ENCODE data around the gene LIF.

LIF gene

GRCh38 chr22:30247974-30248373 is 1.4 kb upstream of the LIF start:
- no peaks in the 10 kb centered on the region for H3K27me3 ChIP-seq (ENCODE audit: control insufficient read depth in 1 of 2, insufficient read depth in 1 of 2, low read length in 2 of 2)
- H2AFZ ChIP-seq (ENCODE audit: low read depth, low read length): no peak overlapping the region
- H3K4ac ChIP-seq (ENCODE audit: low read depth in 1 of 2, low read length in 2 of 2): no peak overlapping the region
- peak overlapping the region; percentile 20 for H3K4me2 ChIP-seq (ENCODE audit: low read length, poor library complexity, severe bottlenecking)
- H3K4me3 ChIP-seq (ENCODE audit: insufficient read depth in 1 of 2, low read depth in 1 of 2, low read length in 2 of 2): peak overlapping the region in 1 of 2 experiments; percentile 63
- no peaks in the 10 kb centered on the region for H3K9me3 ChIP-seq (ENCODE audit: control insufficient read depth, low read length)
- 95% methylated on average over 12 of the region's 12 CpGs for WGBS
- H3K36me3 ChIP-seq (ENCODE audit: control insufficient read depth in 1 of 2, insufficient read depth in 2 of 2, low read depth in 1 of 2, low read length in 2 of 2): peaks cover 12 to 22% of the 10 kb centered on the region in 2 experiments
- no peaks in the 10 kb centered on the region for H3K79me1 ChIP-seq (replicated peaks; ENCODE audit: low read length, poor library complexity, severe bottlenecking)
- H2AK5ac ChIP-seq (ENCODE audit: low read length, severe bottlenecking): peak overlapping the region; percentile 90
- peak overlapping the region; percentile 60 for H3K9ac ChIP-seq (ENCODE audit: low read length)
- H3K27ac ChIP-seq (ENCODE audit: low read length, poor library complexity, severe bottlenecking): peak overlapping the region; percentile 98
- H2BK15ac ChIP-seq (ENCODE audit: low read depth, poor library complexity, severe bottlenecking): no peak overlapping the region
- no peak overlapping the region for H4K8ac ChIP-seq (ENCODE audit: low read length)
- DNase-seq: no peak
- H2BK5ac ChIP-seq (ENCODE audit: low read depth, low read length, poor library complexity, severe bottlenecking): peak overlapping the region; percentile 92
- H3K18ac ChIP-seq (ENCODE audit: low read depth in 1 of 2, low read length in 2 of 2): no peak overlapping the region
- H2BK120ac ChIP-seq (ENCODE audit: low read depth, low read length): no peak overlapping the region
- H3K14ac ChIP-seq (ENCODE audit: low read length in 2 of 2): peak overlapping the region in 1 of 2 experiments; percentile 75
- no peak overlapping the region for H3K23ac ChIP-seq (ENCODE audit: low read length in 2 of 2)
- peak overlapping the region in 1 of 2 experiments; percentile 76 for H2BK12ac ChIP-seq (ENCODE audit: low read length in 2 of 2)
- H3K4me1 ChIP-seq (ENCODE audit: control insufficient read depth, insufficient read depth, low read depth, low read length): peaks cover 78% of the 10 kb centered on the region
- H4K91ac ChIP-seq (ENCODE audit: low read length): no peak overlapping the region

- peak overlapping the region in 1 of 2 experiments; percentile 86 for H3K4me3 ChIP-seq (ENCODE audit: insufficient read depth in 1 of 2, low read depth in 1 of 2, low read length in 2 of 2)
- H3K27ac ChIP-seq (ENCODE audit: low read length, poor library complexity, severe bottlenecking): peak overlapping the region; percentile 98
- no peak overlapping the region for H4K8ac ChIP-seq (ENCODE audit: low read length)
- no peak overlapping the region for H2BK12ac ChIP-seq (ENCODE audit: low read length in 2 of 2)
- H4K91ac ChIP-seq (ENCODE audit: low read length): no peak overlapping the region
- H3K9me3 ChIP-seq (ENCODE audit: control insufficient read depth, low read length): no peaks in the 10 kb centered on the region
- no peak overlapping the region for H3K14ac ChIP-seq (ENCODE audit: low read length in 2 of 2)
- peaks cover 16 to 26% of the 10 kb centered on the region in 2 experiments for H3K36me3 ChIP-seq (ENCODE audit: control insufficient read depth in 1 of 2, insufficient read depth in 2 of 2, low read depth in 1 of 2, low read length in 2 of 2)
- no peaks in the 10 kb centered on the region for H3K79me1 ChIP-seq (replicated peaks; ENCODE audit: low read length, poor library complexity, severe bottlenecking)
- peak overlapping the region; percentile 92 for H3K9ac ChIP-seq (ENCODE audit: low read length)
- no peak overlapping the region for H3K4ac ChIP-seq (ENCODE audit: low read depth in 1 of 2, low read length in 2 of 2)
- H3K4me2 ChIP-seq (ENCODE audit: low read length, poor library complexity, severe bottlenecking): peak overlapping the region; percentile 69
- peak overlapping the region; percentile 92 for H2BK5ac ChIP-seq (ENCODE audit: low read depth, low read length, poor library complexity, severe bottlenecking)
- no peak overlapping the region for H3K23ac ChIP-seq (ENCODE audit: low read length in 2 of 2)
- H2BK120ac ChIP-seq (ENCODE audit: low read depth, low read length): no peak overlapping the region
- no peak overlapping the region for H3K18ac ChIP-seq (ENCODE audit: low read depth in 1 of 2, low read length in 2 of 2)
- H3K27me3 ChIP-seq (ENCODE audit: control insufficient read depth in 1 of 2, insufficient read depth in 1 of 2, low read length in 2 of 2): no peaks in the 10 kb centered on the region
- H2BK15ac ChIP-seq (ENCODE audit: low read depth, poor library complexity, severe bottlenecking): no peak overlapping the region
- no peak for DNase-seq
- 86% methylated on average over 9 of the region's 11 CpGs for WGBS
- H3K4me1 ChIP-seq (ENCODE audit: control insufficient read depth, insufficient read depth, low read depth, low read length): peaks cover 77% of the 10 kb centered on the region
- no peak overlapping the region for H2AFZ ChIP-seq (ENCODE audit: low read depth, low read length)
- peak overlapping the region; percentile 27 for H2AK5ac ChIP-seq (ENCODE audit: low read length, severe bottlenecking)
Measured at GRCh38 chr22:30247561-30247960, 1.0 kb upstream of the LIF start.

DNA sequence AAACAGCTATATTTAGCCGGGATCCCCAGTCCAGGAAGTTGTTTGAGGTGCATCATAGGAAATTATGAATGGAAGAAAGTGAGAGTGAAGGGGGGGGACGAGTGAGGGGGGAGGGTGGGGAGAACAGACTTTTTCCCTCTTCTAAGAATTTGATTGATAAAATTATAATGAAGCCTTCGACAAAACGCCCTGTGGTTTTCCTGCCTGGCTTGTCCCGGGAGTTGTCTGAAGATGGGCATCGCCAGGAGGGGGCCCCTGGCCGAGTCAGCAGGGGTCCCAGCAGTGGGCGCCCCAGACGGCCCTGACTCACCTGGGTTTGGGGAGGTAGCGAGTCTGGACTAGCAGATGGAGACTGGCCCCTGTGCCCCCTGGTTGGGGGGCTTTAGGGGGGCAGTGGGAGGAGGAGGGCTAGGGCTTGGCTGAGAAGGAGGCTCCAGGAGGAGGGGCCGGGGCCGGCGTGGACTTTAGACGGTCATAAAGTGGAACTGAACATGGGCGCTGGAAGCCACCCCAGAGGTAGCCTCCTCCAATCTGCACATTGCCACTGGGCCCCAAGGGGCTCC is 336 bp upstream of the LIF start:
- H3K4me2 ChIP-seq (ENCODE audit: low read length, poor library complexity, severe bottlenecking): peak overlapping the region; percentile 69
- peak overlapping the region; percentile 95 for H2BK5ac ChIP-seq (ENCODE audit: low read depth, low read length, poor library complexity, severe bottlenecking)
- no peak overlapping the region for H3K14ac ChIP-seq (ENCODE audit: low read length in 2 of 2)
- peak overlapping the region in 1 of 2 experiments; percentile 84 for H2BK12ac ChIP-seq (ENCODE audit: low read length in 2 of 2)
- peak overlapping the region; percentile 50 for H2BK15ac ChIP-seq (ENCODE audit: low read depth, poor library complexity, severe bottlenecking)
- H3K23ac ChIP-seq (ENCODE audit: low read length in 2 of 2): no peak overlapping the region
- peak overlapping the region; percentile 64 to 86 for H3K4me3 ChIP-seq (ENCODE audit: insufficient read depth in 1 of 2, low read depth in 1 of 2, low read length in 2 of 2)
- no peaks in the 10 kb centered on the region for H3K79me1 ChIP-seq (replicated peaks; ENCODE audit: low read length, poor library complexity, severe bottlenecking)
- peak overlapping the region; percentile 41 for H4K8ac ChIP-seq (ENCODE audit: low read length)
- no peak overlapping the region for H2AFZ ChIP-seq (ENCODE audit: low read depth, low read length)
- no peaks in the 10 kb centered on the region for H3K9me3 ChIP-seq (ENCODE audit: control insufficient read depth, low read length)
- no peak overlapping the region for H2BK120ac ChIP-seq (ENCODE audit: low read depth, low read length)
- H3K18ac ChIP-seq (ENCODE audit: low read depth in 1 of 2, low read length in 2 of 2): peak overlapping the region in 1 of 2 experiments; percentile 58
- H3K4ac ChIP-seq (ENCODE audit: low read depth in 1 of 2, low read length in 2 of 2): peak overlapping the region; percentile 16 to 74
- WGBS: 45% methylated on average over 15 of the region's 15 CpGs
- peaks cover 18 to 32% of the 10 kb centered on the region in 2 experiments for H3K36me3 ChIP-seq (ENCODE audit: control insufficient read depth in 1 of 2, insufficient read depth in 2 of 2, low read depth in 1 of 2, low read length in 2 of 2)
- H3K27ac ChIP-seq (ENCODE audit: low read length, poor library complexity, severe bottlenecking): peak overlapping the region; percentile 98
- H4K91ac ChIP-seq (ENCODE audit: low read length): peak overlapping the region; percentile 30
- H2AK5ac ChIP-seq (ENCODE audit: low read length, severe bottlenecking): peak overlapping the region; percentile 27
- H3K27me3 ChIP-seq (ENCODE audit: control insufficient read depth in 1 of 2, insufficient read depth in 1 of 2, low read length in 2 of 2): no peaks in the 10 kb centered on the region
- H3K4me1 ChIP-seq (ENCODE audit: control insufficient read depth, insufficient read depth, low read depth, low read length): peaks cover 77% of the 10 kb centered on the region
- no peak for DNase-seq
- H3K9ac ChIP-seq (ENCODE audit: low read length): peak overlapping the region; percentile 92

DNA sequence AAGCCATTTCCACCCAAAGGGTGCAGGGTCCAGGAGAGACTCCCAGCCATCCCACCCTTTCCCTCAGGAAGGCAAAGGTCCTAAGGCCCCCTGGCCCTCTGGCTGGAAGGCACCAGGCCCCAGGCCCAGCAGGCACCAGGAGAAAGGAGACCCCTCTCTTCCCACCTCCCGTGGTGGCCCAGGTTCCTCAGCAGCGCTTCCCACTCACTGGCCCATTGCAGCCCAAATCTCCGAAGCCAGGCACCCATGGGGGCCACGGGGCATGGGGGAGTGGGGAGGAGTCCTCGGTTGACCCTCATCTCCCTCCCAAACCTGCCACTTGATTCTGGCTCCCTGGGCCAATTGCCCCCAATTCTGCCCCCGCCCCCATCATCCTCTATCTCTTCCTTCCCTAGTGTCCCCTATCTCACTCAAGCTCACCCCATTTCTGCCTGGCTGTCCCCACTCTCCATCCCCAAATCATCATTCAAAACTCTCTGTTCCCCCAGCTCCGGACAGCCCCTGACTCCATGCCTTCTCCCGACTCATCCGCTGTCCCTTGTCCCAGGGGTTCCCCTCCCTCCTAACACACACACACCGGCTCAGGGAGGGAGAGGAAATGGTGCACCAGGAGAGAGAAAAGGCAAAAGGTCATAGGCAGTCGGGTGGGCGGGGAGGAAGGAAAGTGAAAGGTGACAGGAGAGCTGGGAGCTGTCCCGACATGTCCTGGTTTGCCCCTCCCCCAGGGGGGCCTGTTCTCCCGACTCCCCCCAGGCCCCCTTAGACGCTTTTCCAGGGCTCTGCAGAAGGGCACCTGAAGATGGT is 1.2 kb downstream of the LIF start:
- Histone ChIP-seq H3K4me1 (ENCODE audit: control insufficient read depth, insufficient read depth, low read depth, low read length) (peaks cover 78% of the 10 kb centered on the region), H4K91ac (ENCODE audit: low read length) (peak overlapping the region; percentile 62), H3K9ac (ENCODE audit: low read length) (peak overlapping the region; percentile 92), H3K4me2 (ENCODE audit: low read length, poor library complexity, severe bottlenecking) (peak overlapping the region; percentile 64), H2BK120ac (ENCODE audit: low read depth, low read length) (peak overlapping the region; percentile 75), H3K9me3 (ENCODE audit: control insufficient read depth, low read length) (no peaks in the 10 kb centered on the region), H3K18ac (ENCODE audit: low read depth in 1 of 2, low read length in 2 of 2) (peak overlapping the region; percentile 44 to 63), H3K36me3 (ENCODE audit: control insufficient read depth in 1 of 2, insufficient read depth in 2 of 2, low read depth in 1 of 2, low read length in 2 of 2) (peaks cover 26 to 47% of the 10 kb centered on the region in 2 experiments), H2BK15ac (ENCODE audit: low read depth, poor library complexity, severe bottlenecking) (peak overlapping the region; percentile 75), H4K8ac (ENCODE audit: low read length) (peak overlapping the region; percentile 52), H2AK5ac (ENCODE audit: low read length, severe bottlenecking) (peak overlapping the region; percentile 97), H3K79me1 (replicated peaks; ENCODE audit: low read length, poor library complexity, severe bottlenecking) (no peaks in the 10 kb centered on the region), H2BK5ac (ENCODE audit: low read depth, low read length, poor library complexity, severe bottlenecking) (peak overlapping the region; percentile 95), H3K14ac (ENCODE audit: low read length in 2 of 2) (peak overlapping the region in 1 of 2 experiments; percentile 53), H2AFZ (ENCODE audit: low read depth, low read length) (no peak overlapping the region), H3K23ac (ENCODE audit: low read length in 2 of 2) (no peak overlapping the region), H2BK12ac (ENCODE audit: low read length in 2 of 2) (peak overlapping the region; percentile 31 to 42), H3K27me3 (ENCODE audit: control insufficient read depth in 1 of 2, insufficient read depth in 1 of 2, low read length in 2 of 2) (no peaks in the 10 kb centered on the region), H3K27ac (ENCODE audit: low read length, poor library complexity, severe bottlenecking) (peak overlapping the region; percentile 95), H3K4ac (ENCODE audit: low read depth in 1 of 2, low read length in 2 of 2) (peak overlapping the region; percentile 26 to 40), H3K4me3 (ENCODE audit: insufficient read depth in 1 of 2, low read depth in 1 of 2, low read length in 2 of 2) (peak overlapping the region; percentile 64 to 86)
- no peak for DNase-seq
- 28% methylated on average over 10 of the region's 15 CpGs for WGBS
